T-helper 1 cell treated with Interleukin-12 subunit alpha and Interleukin-12 subunit beta and Interleukin-4 antibody, amounts not matched to agents 30 μg/mL and 1 μg/mL, for 36 hours (primary cell): ENCODE measurements around the gene RNFT2.

Experiments used
- H3K27ac Mint-ChIP-seq: one replicate; pipeline ENCODE4 v1.8.0; 2021; ENCODE audit warnings: mild to moderate bottlenecking, mixed read lengths
- H3K27me3 Mint-ChIP-seq: one replicate; pipeline ENCODE4 v1.8.0; 2021; ENCODE audit warnings: low read depth, mixed read lengths
- H3K36me3 Mint-ChIP-seq: one replicate; pipeline ENCODE4 v1.8.0; 2021; ENCODE audit warnings: low read depth, mixed read lengths
- H3K4me1 Mint-ChIP-seq: one replicate; pipeline ENCODE4 v1.8.0; 2021; ENCODE audit warnings: low read depth, mixed read lengths
- H3K4me3 Mint-ChIP-seq: one replicate; pipeline ENCODE4 v1.8.0; 2021; ENCODE audit warnings: mild to moderate bottlenecking, moderate library complexity, mixed read lengths
- H3K9me3 Mint-ChIP-seq: one replicate; pipeline ENCODE4 v1.8.0; 2021; ENCODE audit warnings: mixed read lengths

RNFT2 gene

DNA sequence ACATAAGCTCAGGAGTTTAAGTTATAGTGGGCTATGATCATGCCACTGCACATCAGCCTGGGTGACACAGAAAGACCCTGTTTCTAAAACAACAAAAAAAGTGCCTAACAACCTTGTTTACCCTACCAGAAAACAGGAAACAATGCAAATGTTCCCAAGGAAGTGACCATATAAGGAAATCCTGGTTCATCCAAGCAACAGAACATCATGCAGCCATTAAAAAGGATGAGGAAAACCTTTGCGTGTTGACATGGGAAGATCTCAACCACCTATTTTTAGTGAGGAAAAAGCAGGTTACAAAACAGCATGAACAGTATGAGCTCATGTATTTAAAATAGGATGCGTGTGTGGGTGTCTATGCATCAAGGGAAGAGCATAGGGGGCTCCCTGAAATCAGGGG is 129.4 kb downstream of the RNFT2 start:
- H3K27ac Mint-ChIP-seq: no peak overlapping the region
- H3K9me3 Mint-ChIP-seq: no peaks in the 10 kb centered on the region
- H3K27me3 Mint-ChIP-seq: peaks cover 8% of the 10 kb centered on the region
- no peaks in the 10 kb centered on the region for H3K4me1 Mint-ChIP-seq
- no peaks in the 10 kb centered on the region for H3K36me3 Mint-ChIP-seq
- H3K4me3 Mint-ChIP-seq: no peak overlapping the region

DNA sequence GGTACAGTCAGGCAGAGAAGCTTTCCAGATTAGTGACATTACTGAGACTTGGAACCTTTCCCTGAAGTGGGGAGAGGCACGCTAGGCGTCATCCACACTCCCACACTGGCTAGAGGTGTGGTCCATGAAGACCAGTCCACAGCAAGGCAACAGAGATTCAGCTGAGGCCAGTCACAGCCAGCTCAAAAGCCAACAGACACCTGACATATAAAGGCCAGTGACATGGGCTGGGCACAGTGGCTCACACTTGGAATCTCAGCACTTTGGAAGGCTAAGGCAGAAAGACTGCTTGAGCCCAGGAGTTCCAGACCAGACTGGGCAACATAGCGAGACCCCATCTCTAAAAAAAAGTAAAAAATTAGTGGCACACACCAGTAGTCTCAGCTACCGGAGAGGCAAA is 132.2 kb downstream of the RNFT2 start:
- no peak overlapping the region for H3K27ac Mint-ChIP-seq
- no peaks in the 10 kb centered on the region for H3K36me3 Mint-ChIP-seq
- H3K4me1 Mint-ChIP-seq: no peaks in the 10 kb centered on the region
- no peak overlapping the region for H3K4me3 Mint-ChIP-seq
- peaks cover 14% of the 10 kb centered on the region for H3K27me3 Mint-ChIP-seq
- H3K9me3 Mint-ChIP-seq: no peaks in the 10 kb centered on the region

DNA sequence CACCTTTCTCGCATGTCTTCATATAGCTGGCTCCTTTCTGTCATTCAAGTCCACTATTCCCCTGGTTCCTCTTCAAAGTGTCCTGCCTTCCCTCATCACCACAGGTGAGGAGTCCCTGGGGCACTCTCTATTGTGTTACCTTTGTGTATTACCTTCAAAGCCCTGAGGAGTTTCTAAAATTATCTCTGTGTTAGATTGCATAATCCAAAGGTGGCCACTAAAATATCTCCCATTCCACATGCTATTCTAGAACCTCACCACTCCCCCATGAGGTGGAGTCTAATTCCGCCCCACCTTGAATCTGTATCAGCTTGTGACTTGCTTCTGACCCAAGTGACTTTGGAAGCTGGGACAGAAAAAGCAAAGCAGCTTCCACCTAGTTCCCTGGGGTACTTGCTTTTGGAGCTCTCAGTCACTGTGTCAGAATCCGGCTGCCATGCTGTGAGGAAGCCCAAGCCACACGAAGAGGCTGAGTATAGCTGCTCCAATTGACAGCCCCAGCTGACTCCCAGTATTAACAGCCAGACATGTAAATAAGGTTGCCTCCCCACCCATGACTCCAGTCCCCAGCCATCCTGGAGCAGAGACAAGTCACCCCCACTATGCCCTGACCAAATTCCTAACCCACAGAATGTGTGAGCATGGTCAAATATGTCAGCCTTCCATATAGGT is 136.3 kb downstream of the RNFT2 start:
- H3K9me3 Mint-ChIP-seq: no peaks in the 10 kb centered on the region
- H3K4me1 Mint-ChIP-seq: peaks cover 6% of the 10 kb centered on the region
- H3K4me3 Mint-ChIP-seq: no peak overlapping the region
- H3K36me3 Mint-ChIP-seq: no peaks in the 10 kb centered on the region
- peaks cover 53% of the 10 kb centered on the region for H3K27me3 Mint-ChIP-seq
- H3K27ac Mint-ChIP-seq: no peak overlapping the region

- H3K36me3 Mint-ChIP-seq: no peaks in the 10 kb centered on the region
- H3K4me1 Mint-ChIP-seq: peaks cover 15% of the 10 kb centered on the region
- H3K9me3 Mint-ChIP-seq: no peaks in the 10 kb centered on the region
- H3K4me3 Mint-ChIP-seq: no peak overlapping the region
- peaks cover 66% of the 10 kb centered on the region for H3K27me3 Mint-ChIP-seq
- no peak overlapping the region for H3K27ac Mint-ChIP-seq
Measured at GRCh38 chr12:116876151-116876869, 138.2 kb downstream of the RNFT2 start.

- no peaks in the 10 kb centered on the region for H3K36me3 Mint-ChIP-seq
- H3K27me3 Mint-ChIP-seq: peaks cover 89% of the 10 kb centered on the region
- H3K9me3 Mint-ChIP-seq: no peaks in the 10 kb centered on the region
- H3K4me3 Mint-ChIP-seq: peak overlapping the region; percentile 73
- H3K4me1 Mint-ChIP-seq: peaks cover 21% of the 10 kb centered on the region
- no peak overlapping the region for H3K27ac Mint-ChIP-seq
Measured at GRCh38 chr12:116878567-116879508, 140.7 kb downstream of the RNFT2 start.

- Mint-ChIP-seq H3K36me3 (no peaks in the 10 kb centered on the region), H3K4me3 (peak overlapping the region; percentile 73), H3K27me3 (peaks cover 88% of the 10 kb centered on the region), H3K27ac (no peak overlapping the region), H3K9me3 (no peaks in the 10 kb centered on the region), H3K4me1 (peaks cover 21% of the 10 kb centered on the region)
Measured at GRCh38 chr12:116879509-116880212, 141.5 kb downstream of the RNFT2 start.

DNA sequence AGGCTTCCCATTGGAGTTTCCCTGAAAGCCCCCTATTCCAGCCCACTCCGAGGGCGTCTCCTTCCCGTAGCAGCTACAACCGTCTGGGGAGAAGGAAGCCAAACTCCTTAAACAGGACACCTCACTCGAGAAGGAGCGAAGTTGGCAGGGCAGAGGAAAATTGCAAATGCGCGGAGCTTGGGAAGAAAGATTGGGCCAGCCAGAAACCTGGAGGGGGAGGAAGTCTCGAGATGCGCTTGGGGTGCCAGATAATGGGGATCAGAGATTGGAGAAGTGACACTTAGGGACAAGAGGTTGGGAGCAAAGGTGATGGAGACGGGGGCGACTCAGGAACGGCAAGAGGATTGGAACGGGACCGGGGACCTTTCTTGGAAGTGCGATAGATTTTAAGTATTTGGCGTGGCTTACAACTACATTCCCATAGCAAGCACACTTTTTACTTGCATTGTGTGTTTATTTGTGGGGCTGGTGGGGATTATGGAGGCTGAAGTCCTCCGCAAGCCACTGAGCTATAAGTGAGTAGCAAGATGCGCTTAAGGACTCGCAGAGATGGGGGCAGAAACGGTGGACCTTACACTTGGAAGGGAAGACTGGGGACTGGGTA is 142.2 kb downstream of the RNFT2 start:
- H3K4me3 Mint-ChIP-seq: peak overlapping the region; percentile 73
- no peak overlapping the region for H3K27ac Mint-ChIP-seq
- H3K9me3 Mint-ChIP-seq: no peaks in the 10 kb centered on the region
- peaks cover 86% of the 10 kb centered on the region for H3K27me3 Mint-ChIP-seq
- H3K4me1 Mint-ChIP-seq: peaks cover 21% of the 10 kb centered on the region
- H3K36me3 Mint-ChIP-seq: no peaks in the 10 kb centered on the region

- Mint-ChIP-seq H3K4me1 (peaks cover 21% of the 10 kb centered on the region), H3K27ac (no peak overlapping the region), H3K9me3 (no peaks in the 10 kb centered on the region), H3K4me3 (peak overlapping the region; percentile 73), H3K27me3 (peaks cover 82% of the 10 kb centered on the region), H3K36me3 (no peaks in the 10 kb centered on the region)
Measured at GRCh38 chr12:116880817-116881324, 142.8 kb downstream of the RNFT2 start.

GRCh38 chr12:116881325-116881876 is 143.3 kb downstream of the RNFT2 start, which contains the start of gene HRK:
Gene HRK (minus strand): TSS chr12:116881441. CDS start chr12:116881307, 134 bp downstream.
- peaks cover 76% of the 10 kb centered on the region for H3K27me3 Mint-ChIP-seq
- no peaks in the 10 kb centered on the region for H3K36me3 Mint-ChIP-seq
- H3K4me1 Mint-ChIP-seq: peaks cover 21% of the 10 kb centered on the region
- no peaks in the 10 kb centered on the region for H3K9me3 Mint-ChIP-seq
- H3K27ac Mint-ChIP-seq: no peak within 1 kb of the TSS
- peak within 1 kb of the TSS; percentile 73 for H3K4me3 Mint-ChIP-seq

DNA sequence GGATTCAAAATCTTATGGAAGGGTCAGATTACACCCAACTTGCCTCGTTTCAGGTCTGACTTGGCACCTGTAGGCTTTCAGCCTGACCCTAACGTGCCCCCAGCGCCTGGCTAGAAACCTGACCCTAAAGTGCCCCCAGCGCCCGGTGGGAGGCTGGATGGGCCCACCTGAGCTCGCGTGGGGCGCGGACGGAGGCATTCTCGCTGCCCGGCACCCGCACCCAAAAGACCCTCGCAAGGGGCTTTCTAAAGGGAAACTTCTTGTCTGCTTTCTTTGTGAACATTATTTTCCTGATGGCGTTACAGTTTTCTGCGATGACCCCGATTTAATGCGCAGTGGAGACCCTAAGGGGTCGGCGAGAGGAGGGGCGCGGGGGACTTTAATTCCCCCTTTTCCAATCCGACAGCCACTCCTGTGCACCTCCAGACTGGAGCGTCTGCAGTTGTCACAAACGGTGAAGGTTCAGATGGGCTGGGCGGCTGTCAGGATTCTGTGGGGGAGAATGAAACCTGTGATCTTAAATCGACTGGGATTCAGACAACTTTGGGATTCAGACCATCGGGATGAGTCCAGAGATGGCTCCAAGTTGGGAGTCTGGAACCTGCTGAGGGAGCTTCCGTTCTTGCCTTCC is 143.9 kb downstream of the RNFT2 start:
- no peaks in the 10 kb centered on the region for H3K9me3 Mint-ChIP-seq
- no peaks in the 10 kb centered on the region for H3K36me3 Mint-ChIP-seq
- H3K27ac Mint-ChIP-seq: no peak overlapping the region
- H3K27me3 Mint-ChIP-seq: peaks cover 73% of the 10 kb centered on the region
- H3K4me3 Mint-ChIP-seq: no peak overlapping the region
- H3K4me1 Mint-ChIP-seq: peaks cover 21% of the 10 kb centered on the region

GRCh38 chr12:116882742-116883141 is 144.6 kb downstream of the RNFT2 start:
- Mint-ChIP-seq H3K27ac (no peak overlapping the region), H3K27me3 (peaks cover 73% of the 10 kb centered on the region)

DNA sequence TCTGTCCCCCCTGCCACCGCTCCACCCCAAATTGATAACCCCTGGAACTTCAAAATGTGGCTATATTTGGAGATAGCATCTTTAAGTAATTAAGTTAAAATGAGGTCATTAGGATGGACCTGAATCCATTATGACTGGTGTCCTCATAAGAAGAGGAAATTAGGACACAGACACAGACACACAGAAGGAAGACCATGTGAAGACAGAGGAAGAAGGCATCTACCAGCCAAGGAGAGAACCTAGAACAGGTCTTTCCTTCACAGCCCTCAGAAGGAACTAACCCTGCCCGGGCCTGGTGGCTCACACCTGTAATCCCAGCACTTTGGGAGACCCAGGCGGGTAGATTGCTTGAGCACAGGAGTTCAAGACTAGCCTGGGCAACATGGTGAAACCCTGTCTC is 146.8 kb downstream of the RNFT2 start:
- Mint-ChIP-seq H3K27ac (no peak overlapping the region), H3K36me3 (no peaks in the 10 kb centered on the region), H3K27me3 (peaks cover 64% of the 10 kb centered on the region)

More at GRCh38 chr12:116882742-116883141, 144.6 kb downstream of the RNFT2 start:
- H3K9me3 Mint-ChIP-seq: no peaks in the 10 kb centered on the region
- peaks cover 21% of the 10 kb centered on the region for H3K4me1 Mint-ChIP-seq
- no peaks in the 10 kb centered on the region for H3K36me3 Mint-ChIP-seq
- no peak overlapping the region for H3K4me3 Mint-ChIP-seq

DNA sequence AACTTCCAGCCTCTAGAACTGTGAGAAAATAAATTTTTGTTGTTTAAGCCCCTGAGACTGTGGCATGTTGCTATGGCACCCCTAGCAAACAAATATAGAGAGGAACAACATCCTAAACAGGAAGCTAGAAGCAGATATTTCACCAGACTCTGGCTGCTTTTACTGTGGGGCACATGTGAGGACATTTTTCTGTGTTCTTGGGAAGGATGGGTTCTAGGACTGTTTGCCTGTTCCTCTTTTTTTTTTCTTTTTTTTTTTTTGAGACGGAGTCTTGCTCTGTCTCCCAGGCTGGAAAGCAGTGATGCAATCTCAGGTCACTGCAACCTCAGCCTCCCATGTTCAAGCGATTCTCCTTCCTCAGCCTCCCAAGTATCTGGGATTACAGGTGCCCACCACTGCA is 147.4 kb downstream of the RNFT2 start:
- peaks cover 8% of the 10 kb centered on the region for H3K4me1 Mint-ChIP-seq

More for the DNA sequence above, 146.8 kb downstream of the RNFT2 start:
- H3K4me1 Mint-ChIP-seq: peaks cover 14% of the 10 kb centered on the region
- H3K4me3 Mint-ChIP-seq: no peak overlapping the region
- H3K9me3 Mint-ChIP-seq: no peaks in the 10 kb centered on the region

More for the DNA sequence above, 147.4 kb downstream of the RNFT2 start:
- Mint-ChIP-seq H3K4me3 (no peak overlapping the region), H3K36me3 (no peaks in the 10 kb centered on the region), H3K9me3 (no peaks in the 10 kb centered on the region), H3K27ac (no peak overlapping the region), H3K27me3 (peaks cover 61% of the 10 kb centered on the region)
